K562 (cell line): ENCODE results near the gene RNF217.

Experiments
- CLOCK ChIP-seq: fragments of 250-450 bp; sonication (Bioruptor Pico); IDR thresholded peaks from 2 replicates; pipeline ENCODE4 v1.4.0; 2020; ENCODE audit warnings: mild to moderate bottlenecking, moderate library complexity, borderline replicate concordance
- ZNF174 ChIP-seq: fragments of 250-450 bp; sonication (Bioruptor Pico); IDR thresholded peaks from 2 replicates; pipeline ENCODE4 v1.4.0; 2020; ENCODE audit warnings: mild to moderate bottlenecking

DNA sequence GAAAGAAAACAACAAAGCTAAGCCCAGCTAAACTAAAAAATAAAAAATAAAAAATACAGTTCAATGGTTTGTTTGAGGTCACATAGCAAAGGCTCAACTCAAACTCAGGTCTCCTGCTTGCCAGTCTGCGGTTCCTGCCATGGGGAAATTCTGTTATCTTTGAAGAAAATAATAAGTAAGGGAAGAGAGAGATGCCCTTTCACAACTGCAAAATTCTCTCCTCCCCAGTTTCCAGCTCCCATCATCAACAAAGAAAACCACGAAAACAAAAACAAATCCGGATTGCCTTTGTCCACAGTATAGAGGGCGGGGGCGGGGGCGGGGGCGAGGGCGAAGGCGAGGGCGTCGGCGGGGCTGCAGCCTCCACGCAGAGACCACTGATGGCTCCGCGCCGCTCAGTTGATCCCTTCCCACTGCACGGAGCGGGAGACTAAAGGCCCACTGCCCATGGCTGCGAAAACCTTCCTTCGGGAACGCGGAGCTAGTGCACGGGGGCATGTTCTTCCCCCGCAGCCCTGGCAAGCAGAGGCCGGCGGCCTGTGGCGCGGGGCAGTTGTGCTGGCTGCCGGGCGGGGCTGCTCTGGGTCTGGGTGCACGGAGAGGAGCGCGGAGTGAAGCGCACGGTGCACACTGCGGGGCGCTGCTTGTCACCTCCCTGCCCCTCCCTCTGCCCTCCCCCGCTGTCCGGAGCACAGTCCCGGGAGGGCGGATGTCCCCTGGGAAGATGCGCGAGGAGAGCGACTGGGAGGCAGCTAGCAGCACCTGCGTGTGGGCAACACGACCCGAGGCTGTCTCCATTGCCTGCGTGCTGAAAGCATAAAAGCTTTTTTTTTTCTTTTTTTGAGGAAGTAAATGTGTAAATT is 137.2 kb downstream of the RNF217 start:
- no peak for TF ChIP-seq CLOCK
- no peak for TF ChIP-seq ZNF174
